HepG2 (cell line): ENCODE results near the gene TCN1. TPM values are rescaled to one million over a fixed set of nuclear protein-coding genes. Genes with fewer than 3 reads are reported as not detected.

ENCODE experiments used
- CSRNP1 ChIP-seq: sonication (generic); formaldehyde crosslinking; IDR thresholded peaks from 2 replicates; pipeline ENCODE4 v1.8.1; 2023; ENCODE audit warnings: mild to moderate bottlenecking, missing genetic modification reagents
- E2F2 ChIP-seq: sonication (generic); formaldehyde crosslinking; IDR thresholded peaks from 2 replicates; pipeline ENCODE4 v1.4.0; 2020; ENCODE audit warnings: missing genetic modification reagents, borderline replicate concordance
- HDAC2 ChIP-seq: sonication (generic); formaldehyde crosslinking; IDR thresholded peaks from 2 replicates; pipeline ENCODE4 v1.4.0; 2020; ENCODE audit warnings: missing genetic modification reagents
- HOMEZ ChIP-seq: IDR thresholded peaks from 2 replicates; pipeline ENCODE4 v1.6.1; 2016; ENCODE audit warnings: low read depth
- PHF21A ChIP-seq: sonication (generic); formaldehyde crosslinking; IDR thresholded peaks from 2 replicates; pipeline ENCODE4 v1.5.0; 2020; ENCODE audit warnings: mild to moderate bottlenecking, missing genetic modification reagents
- REXO4 ChIP-seq: sonication (generic); formaldehyde crosslinking; IDR thresholded peaks from 2 replicates; pipeline ENCODE4 v1.8.0; 2022; ENCODE audit warnings: missing genetic modification reagents, mild to moderate bottlenecking, borderline replicate concordance
- RNF219 ChIP-seq: sonication (generic); formaldehyde crosslinking; IDR thresholded peaks from 2 replicates; pipeline ENCODE4 v1.5.0; 2020; ENCODE audit warnings: mild to moderate bottlenecking, missing genetic modification reagents
- SPEN ChIP-seq: sonication (generic); formaldehyde crosslinking; IDR thresholded peaks from 2 replicates; pipeline ENCODE4 v1.5.1; 2020; ENCODE audit warnings: low read depth, mild to moderate bottlenecking, missing genetic modification reagents
- TBX2 ChIP-seq: sonication (generic); formaldehyde crosslinking; IDR thresholded peaks from 2 replicates; pipeline ENCODE4 v1.5.0; 2020; ENCODE audit warnings: missing genetic modification reagents, mild to moderate bottlenecking, borderline replicate concordance
- ZBTB37 ChIP-seq: sonication (generic); formaldehyde crosslinking; IDR thresholded peaks from 2 replicates; pipeline ENCODE4 v1.4.0; 2020; ENCODE audit warnings: mild to moderate bottlenecking, missing genetic modification reagents
- ZBTB7B ChIP-seq: sonication (generic); formaldehyde crosslinking; IDR thresholded peaks from 2 replicates; pipeline ENCODE4 v1.4.0; 2020; ENCODE audit warnings: missing genetic modification reagents
- ZNF281 ChIP-seq: sonication (generic); formaldehyde crosslinking; IDR thresholded peaks from 2 replicates; pipeline ENCODE4 v1.4.0; 2020; ENCODE audit warnings: missing genetic modification reagents, borderline replicate concordance
- ZNF33B ChIP-seq: sonication (generic); formaldehyde crosslinking; IDR thresholded peaks from 2 replicates; pipeline ENCODE4 v1.5.1; 2020; ENCODE audit warnings: mild to moderate bottlenecking, missing genetic modification reagents
- ZNF34 ChIP-seq: sonication (generic); formaldehyde crosslinking; IDR thresholded peaks from 2 replicates; pipeline ENCODE4 v1.4.0; 2020; ENCODE audit warnings: mild to moderate bottlenecking, missing genetic modification reagents, borderline replicate concordance
- ZNF567 ChIP-seq: sonication (generic); formaldehyde crosslinking; IDR thresholded peaks from 2 replicates; pipeline ENCODE4 v1.8.1; 2023; ENCODE audit warnings: mild to moderate bottlenecking, missing genetic modification reagents, borderline replicate concordance
- ZNF580 ChIP-seq: IDR thresholded peaks from 2 replicates; pipeline ENCODE4 v1.6.1; 2016; ENCODE audit warnings: low read depth, borderline replicate concordance
- polyA plus RNA-seq, 8 experiments: library from polyadenylated mRNA; depleted of rRNA in 3 of 8; stranded (reverse) in 7 of 8; unstranded in 1 of 8; fragments of >200 nt; fragmentation: Illumina TruSeq in 4 of 8; extraction: Trizol in 4 of 8; gene quantifications; 2 replicates each; pipeline versions ENCODE4 v1.2.1 to v1.2.3, GENCODE V29; 2011 to 2016; ENCODE audit warnings: low read depth in 4 of 8, missing spikeins in 1 of 8, mixed read lengths in 1 of 8; ENCODE audit not compliant: insufficient read depth in 1 of 8
- total RNA-seq, 5 experiments: library from RNA; depleted of rRNA; stranded (reverse); fragments of >200 nt; fragmentation: Illumina TruSeq; extraction: Trizol; gene quantifications; 2 replicates each; pipeline ENCODE4 v1.2.3, GENCODE V29; 2016; ENCODE audit warnings: low read depth in 1 of 5

Gene TCN1
- total and polyA plus RNA-seq, 2 of the 13 experiments (the other 11 are each of a cell fraction or from before 2014, with no cell fraction given), result not detected

- TF ChIP-seq E2F2 (CRISPR knock-in tag), result no peak
- peak; percentile 50; the same call in 1 of the 2 replicates for TF ChIP-seq ZBTB7B (CRISPR knock-in tag)
- peak; percentile 47; the same call in 1 of the 2 replicates for TF ChIP-seq HOMEZ (CRISPR knock-in tag)
- TF ChIP-seq PHF21A, result peak; percentile 94
- peak; percentile 56; the same call in 1 of the 2 replicates for TF ChIP-seq ZNF567 (CRISPR knock-in tag)
- 0 out of 2 replicates have a peak, but pooled peaks have one; percentile 14 for TF ChIP-seq REXO4 (CRISPR knock-in tag)
- peak; percentile 82; the same call in 1 of the 2 replicates for TF ChIP-seq RNF219
- TF ChIP-seq ZNF33B (CRISPR knock-in tag), result peak; percentile 47; the same call in 1 of the 2 replicates
- no peak for TF ChIP-seq ZBTB37 (CRISPR knock-in tag)
- TF ChIP-seq TBX2, result peak; percentile 40; the same call in 1 of the 2 replicates
- peak; percentile 69; the same call in 1 of the 2 replicates for TF ChIP-seq ZNF34 (CRISPR knock-in tag)
- TF ChIP-seq SPEN (CRISPR knock-in tag), result peak; percentile 92
- TF ChIP-seq CSRNP1 (CRISPR knock-in tag), result peak; percentile 56; the same call in 1 of the 2 replicates
- no peak for TF ChIP-seq ZNF281 (CRISPR knock-in tag)
- peak; percentile 87; the same call in 1 of the 2 replicates for TF ChIP-seq ZNF580 (CRISPR knock-in tag)
- TF ChIP-seq HDAC2 (CRISPR knock-in tag), result peak; percentile 63; the same call in 1 of the 2 replicates
These were observed 55.9 kb downstream of the TCN1 start, which contains the start of gene MRPL16 (continued) for GRCh38 chr11:59810189-59810910.
